ENCODE data around the gene MRFAP1.
"Not testable (repeated sequence)": the region's sequence is repeated elsewhere in the genome, so short reads cannot be mapped to it uniquely, and the experiment has no call there.

MRFAP1 gene

GRCh38 chr4:6672131-6672530 is 31.6 kb downstream of the MRFAP1 start:
- H3K4me1 ChIP-seq (ENCODE audit: control insufficient read depth, insufficient read depth, low read length): peaks cover 15% of the 10 kb centered on the region
- H3K36me3 ChIP-seq (ENCODE audit: control insufficient read depth, insufficient read depth, low read length): peaks cover 21% of the 10 kb centered on the region
- H3K27me3 ChIP-seq (ENCODE audit: control insufficient read depth, insufficient read depth, low read length): no peaks in the 10 kb centered on the region
- no peak overlapping the region for H3K9ac ChIP-seq (ENCODE audit: low read length)
- H3K4me3 ChIP-seq (ENCODE audit: low read depth, low read length): no peak overlapping the region
- no peaks in the 10 kb centered on the region; the same call in 1 of the 2 replicates for H3K9me3 ChIP-seq (ENCODE audit: control insufficient read depth, insufficient read depth, low read depth, low read length)
- H3K27ac ChIP-seq (ENCODE audit: low read depth, low read length): no peak overlapping the region

DNA sequence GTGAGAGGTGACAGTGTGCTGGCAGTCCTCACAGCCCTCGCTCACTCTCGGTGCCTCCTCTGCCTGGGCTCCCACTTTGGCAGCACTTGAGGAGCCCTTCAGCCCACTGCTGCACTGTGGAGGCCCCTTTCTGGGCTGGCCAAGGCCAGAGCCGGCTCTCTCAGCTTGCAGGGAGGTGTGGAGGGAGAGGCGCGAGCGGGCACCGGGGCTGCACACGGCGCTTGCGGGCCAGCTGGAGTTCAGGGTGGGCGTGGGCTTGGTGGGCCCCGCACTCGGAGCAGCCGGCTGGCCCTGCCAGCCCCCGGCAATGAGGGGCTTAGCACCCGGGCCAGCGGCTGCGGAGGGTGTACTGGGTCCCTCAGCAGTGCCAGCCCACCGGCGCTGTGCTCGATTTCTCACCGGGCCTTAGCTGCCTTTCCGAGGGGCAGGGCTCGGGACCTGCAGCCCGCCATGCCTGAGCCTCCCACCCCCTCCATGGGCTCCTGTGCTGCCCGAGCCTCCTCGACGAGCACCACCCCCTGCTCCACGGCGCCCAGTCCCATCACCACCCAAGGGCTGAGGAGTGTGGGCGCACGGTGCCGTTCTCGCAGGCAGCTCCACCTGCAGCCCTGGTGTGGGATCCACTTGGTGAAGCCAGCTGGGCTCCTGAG is 32.2 kb downstream of the MRFAP1 start:
- H3K36me3 ChIP-seq (ENCODE audit: control insufficient read depth, insufficient read depth, low read length): peaks cover 22% of the 10 kb centered on the region
- peak overlapping the region; percentile 68; the same call in 1 of the 2 replicates for H3K4me3 ChIP-seq (ENCODE audit: low read depth, low read length)
- not testable (repeated sequence) for H3K27ac ChIP-seq (ENCODE audit: low read depth, low read length)

DNA sequence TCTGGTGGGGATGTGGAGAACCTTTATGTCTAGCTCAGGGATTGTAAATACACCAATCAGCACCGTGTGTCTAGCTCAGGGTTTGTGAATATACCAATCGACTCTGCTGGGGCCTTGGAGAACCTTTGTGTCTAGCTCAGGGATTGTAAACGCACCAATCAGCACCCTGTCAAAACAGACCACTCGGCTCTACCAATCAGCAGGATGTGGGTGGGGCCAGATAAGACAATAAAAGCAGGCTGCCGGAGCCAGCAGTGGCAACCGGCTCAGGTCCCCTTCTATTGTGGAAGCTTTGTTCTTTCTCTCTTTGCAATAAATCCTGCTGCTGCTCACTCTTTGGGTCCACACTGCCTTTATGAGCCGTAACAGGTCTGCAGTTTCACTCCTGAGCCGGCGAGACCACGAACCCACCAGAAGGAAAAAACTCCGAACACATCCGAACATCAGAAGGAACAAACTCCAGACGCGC is 32.7 kb downstream of the MRFAP1 start:
- Histone ChIP-seq H3K4me3 (ENCODE audit: low read depth, low read length) (peak overlapping the region; percentile 68), H3K9ac (ENCODE audit: low read length) (peak overlapping the region; percentile 57), H3K36me3 (ENCODE audit: control insufficient read depth, insufficient read depth, low read length) (peaks cover 22% of the 10 kb centered on the region), H3K4me1 (ENCODE audit: control insufficient read depth, insufficient read depth, low read length) (peaks cover 15% of the 10 kb centered on the region)
- not testable (repeated sequence) for H3K9me3 ChIP-seq (ENCODE audit: control insufficient read depth, insufficient read depth, low read depth, low read length); H3K27me3 ChIP-seq (ENCODE audit: control insufficient read depth, insufficient read depth, low read length); H3K27ac ChIP-seq (ENCODE audit: low read depth, low read length)

More for the DNA sequence above, 32.2 kb downstream of the MRFAP1 start:
- H3K9ac ChIP-seq (ENCODE audit: low read length); H3K9me3 ChIP-seq (ENCODE audit: control insufficient read depth, insufficient read depth, low read depth, low read length); H3K27me3 ChIP-seq (ENCODE audit: control insufficient read depth, insufficient read depth, low read length): not testable (repeated sequence)
- peaks cover 15% of the 10 kb centered on the region for H3K4me1 ChIP-seq (ENCODE audit: control insufficient read depth, insufficient read depth, low read length)

DNA sequence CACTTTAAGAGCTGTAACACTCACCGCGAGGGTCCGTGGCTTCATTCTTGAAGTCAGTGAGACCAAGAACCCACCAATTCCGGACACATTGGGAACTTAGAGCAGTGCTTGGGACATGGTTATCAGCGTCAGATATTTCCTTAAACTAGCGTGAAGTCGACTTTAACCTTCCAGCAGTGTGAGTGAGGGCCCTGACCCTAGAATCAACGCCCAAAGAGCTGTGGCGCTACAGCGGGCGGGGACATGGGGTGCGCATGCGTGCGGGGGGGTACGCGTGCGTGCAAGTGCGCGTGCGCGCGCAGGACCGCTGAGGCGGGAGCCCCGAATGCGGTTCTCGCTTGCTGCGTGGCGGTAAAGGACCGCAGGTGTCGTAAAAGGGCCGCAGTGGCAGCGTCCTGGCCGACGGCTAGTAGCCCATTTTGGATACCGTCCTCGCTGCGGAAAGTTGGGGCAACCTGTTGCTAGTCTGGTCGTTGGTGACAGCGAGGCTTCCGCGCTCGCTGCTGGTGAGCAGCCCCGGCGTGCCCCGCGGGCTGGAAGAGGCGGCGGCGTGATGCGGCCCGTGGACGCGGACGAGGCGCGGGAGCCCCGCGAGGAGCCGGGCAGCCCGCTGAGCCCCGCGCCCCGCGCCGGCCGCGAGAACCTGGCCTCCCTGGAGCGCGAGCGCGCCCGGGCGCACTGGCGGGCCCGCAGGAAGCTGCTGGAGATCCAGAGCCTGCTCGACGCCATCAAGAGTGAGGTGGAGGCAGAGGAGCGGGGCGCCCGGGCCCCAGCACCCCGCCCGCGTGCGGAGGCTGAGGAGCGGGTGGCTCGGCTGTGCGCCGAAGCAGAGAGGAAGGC is 33.4 kb downstream of the MRFAP1 start:
- Histone ChIP-seq H3K9me3 (ENCODE audit: control insufficient read depth, insufficient read depth, low read depth, low read length) (no peaks in the 10 kb centered on the region; the same call in 1 of the 2 replicates), H3K4me1 (ENCODE audit: control insufficient read depth, insufficient read depth, low read length) (peaks cover 15% of the 10 kb centered on the region), H3K9ac (ENCODE audit: low read length) (peak overlapping the region; percentile 80), H3K36me3 (ENCODE audit: control insufficient read depth, insufficient read depth, low read length) (peaks cover 22% of the 10 kb centered on the region), H3K27ac (ENCODE audit: low read depth, low read length) (peak overlapping the region; percentile 20; the same call in 1 of the 2 replicates), H3K27me3 (ENCODE audit: control insufficient read depth, insufficient read depth, low read length) (no peaks in the 10 kb centered on the region), H3K4me3 (ENCODE audit: low read depth, low read length) (peak overlapping the region; percentile 68)

DNA sequence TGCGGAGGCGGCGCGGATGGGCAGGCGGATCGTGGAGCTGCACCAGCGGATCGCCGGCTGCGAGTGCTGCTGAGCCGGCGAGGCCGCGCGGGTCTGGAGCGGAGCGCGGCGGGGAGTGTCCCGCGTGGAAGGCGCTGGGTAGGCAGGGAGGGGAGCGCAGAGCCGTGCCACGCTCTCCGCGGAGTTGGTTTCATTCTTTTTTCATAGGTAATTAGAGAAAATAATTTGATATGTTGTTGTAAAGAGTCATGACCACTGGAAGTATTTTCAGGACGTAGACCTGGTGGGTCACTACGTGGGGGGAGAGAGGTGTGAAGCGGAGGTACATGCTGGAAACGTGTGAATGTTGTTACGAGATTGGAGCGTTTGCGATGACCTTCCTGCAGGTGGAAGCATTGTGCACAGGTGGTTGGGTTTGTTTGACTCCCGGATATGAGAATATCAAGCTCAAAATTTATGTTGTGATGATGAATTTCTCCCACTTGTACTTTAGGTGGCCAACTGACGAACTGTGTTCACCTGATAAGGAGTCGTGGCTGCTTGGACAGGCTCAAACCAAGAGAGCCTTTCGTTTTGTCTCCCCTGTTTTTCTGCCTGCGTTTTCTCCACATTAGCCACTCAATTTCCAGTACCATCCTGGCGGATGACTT is 34.1 kb downstream of the MRFAP1 start:
- H3K9me3 ChIP-seq (ENCODE audit: control insufficient read depth, insufficient read depth, low read depth, low read length): no peaks in the 10 kb centered on the region; the same call in 1 of the 2 replicates
- peak overlapping the region; percentile 80 for H3K9ac ChIP-seq (ENCODE audit: low read length)
- peak overlapping the region; percentile 20; the same call in 1 of the 2 replicates for H3K27ac ChIP-seq (ENCODE audit: low read depth, low read length)
- peak overlapping the region; percentile 68 for H3K4me3 ChIP-seq (ENCODE audit: low read depth, low read length)
- peaks cover 15% of the 10 kb centered on the region for H3K4me1 ChIP-seq (ENCODE audit: control insufficient read depth, insufficient read depth, low read length)
- H3K36me3 ChIP-seq (ENCODE audit: control insufficient read depth, insufficient read depth, low read length): peaks cover 22% of the 10 kb centered on the region
- H3K27me3 ChIP-seq (ENCODE audit: control insufficient read depth, insufficient read depth, low read length): no peaks in the 10 kb centered on the region

- Histone ChIP-seq H3K9me3 (ENCODE audit: control insufficient read depth, insufficient read depth, low read depth, low read length) (no peaks in the 10 kb centered on the region; the same call in 1 of the 2 replicates), H3K36me3 (ENCODE audit: control insufficient read depth, insufficient read depth, low read length) (peaks cover 22% of the 10 kb centered on the region), H3K4me1 (ENCODE audit: control insufficient read depth, insufficient read depth, low read length) (peaks cover 15% of the 10 kb centered on the region), H3K27me3 (ENCODE audit: control insufficient read depth, insufficient read depth, low read length) (no peaks in the 10 kb centered on the region), H3K9ac (ENCODE audit: low read length) (peak overlapping the region; percentile 18), H3K4me3 (ENCODE audit: low read depth, low read length) (peak overlapping the region; percentile 7; the same call in 1 of the 2 replicates), H3K27ac (ENCODE audit: low read depth, low read length) (no peak overlapping the region)
These were observed 36.5 kb downstream of the MRFAP1 start for GRCh38 chr4:6676722-6677558.

DNA sequence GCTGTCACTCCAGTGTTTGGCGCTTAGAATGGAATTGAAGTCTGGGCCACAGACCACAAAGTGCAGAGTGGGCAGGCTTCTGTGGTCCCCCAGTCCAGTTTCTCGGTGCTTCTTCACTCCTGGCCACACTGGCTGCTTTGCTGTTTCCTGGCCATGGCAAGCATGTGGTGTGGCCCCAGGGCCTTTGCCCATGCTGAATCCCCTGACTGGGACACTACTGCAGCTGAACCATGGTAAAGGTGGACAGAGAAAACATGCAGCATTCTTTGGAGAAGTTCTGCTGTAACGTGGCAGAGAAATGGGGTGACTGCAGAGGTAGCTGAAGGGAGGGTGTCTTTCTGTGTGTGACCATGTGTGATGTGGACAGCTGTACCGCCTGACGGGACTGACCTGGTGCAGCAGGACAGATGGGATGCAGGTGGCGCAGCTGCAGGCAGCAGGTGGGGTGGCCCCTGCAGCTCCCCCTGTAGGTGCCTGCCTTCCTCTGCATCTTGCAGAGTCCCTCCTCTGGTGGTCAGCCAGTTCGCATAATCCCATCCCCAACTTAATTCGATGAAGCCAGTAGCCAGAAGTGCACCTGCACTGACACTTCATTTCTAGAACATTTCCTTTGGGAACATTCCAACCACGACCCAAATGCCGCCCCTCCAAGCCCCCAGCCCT is 40.0 kb downstream of the MRFAP1 start:
- Histone ChIP-seq H3K36me3 (ENCODE audit: control insufficient read depth, insufficient read depth, low read length) (peaks cover 18% of the 10 kb centered on the region), H3K27me3 (ENCODE audit: control insufficient read depth, insufficient read depth, low read length) (no peaks in the 10 kb centered on the region), H3K4me1 (ENCODE audit: control insufficient read depth, insufficient read depth, low read length) (peaks cover 8% of the 10 kb centered on the region), H3K9ac (ENCODE audit: low read length) (no peak overlapping the region), H3K9me3 (ENCODE audit: control insufficient read depth, insufficient read depth, low read depth, low read length) (no peaks in the 10 kb centered on the region), H3K4me3 (ENCODE audit: low read depth, low read length) (no peak overlapping the region), H3K27ac (ENCODE audit: low read depth, low read length) (no peak overlapping the region)

GRCh38 chr4:6681191-6681590 is 40.7 kb downstream of the MRFAP1 start:
- Histone ChIP-seq H3K4me1 (ENCODE audit: control insufficient read depth, insufficient read depth, low read length) (0 out of 2 replicates have a peak, but pooled peaks cover 3% of the 10 kb centered on the region), H3K9ac (ENCODE audit: low read length) (no peak overlapping the region), H3K27ac (ENCODE audit: low read depth, low read length) (no peak overlapping the region)

GRCh38 chr4:6682862-6683590 is 42.5 kb downstream of the MRFAP1 start:
- no peak overlapping the region for H3K27ac ChIP-seq (ENCODE audit: low read depth, low read length)

More at GRCh38 chr4:6681191-6681590, 40.7 kb downstream of the MRFAP1 start:
- H3K9me3 ChIP-seq (ENCODE audit: control insufficient read depth, insufficient read depth, low read depth, low read length): no peaks in the 10 kb centered on the region
- H3K36me3 ChIP-seq (ENCODE audit: control insufficient read depth, insufficient read depth, low read length): peaks cover 11% of the 10 kb centered on the region
- H3K4me3 ChIP-seq (ENCODE audit: low read depth, low read length): no peak overlapping the region
- no peaks in the 10 kb centered on the region for H3K27me3 ChIP-seq (ENCODE audit: control insufficient read depth, insufficient read depth, low read length)

More at GRCh38 chr4:6682862-6683590, 42.5 kb downstream of the MRFAP1 start:
- H3K9me3 ChIP-seq (ENCODE audit: control insufficient read depth, insufficient read depth, low read depth, low read length): peaks cover 12% of the 10 kb centered on the region
- H3K36me3 ChIP-seq (ENCODE audit: control insufficient read depth, insufficient read depth, low read length): no peaks in the 10 kb centered on the region
- H3K27me3 ChIP-seq (ENCODE audit: control insufficient read depth, insufficient read depth, low read length): no peaks in the 10 kb centered on the region
- no peaks in the 10 kb centered on the region for H3K4me1 ChIP-seq (ENCODE audit: control insufficient read depth, insufficient read depth, low read length)
- H3K9ac ChIP-seq (ENCODE audit: low read length): no peak overlapping the region
- H3K4me3 ChIP-seq (ENCODE audit: low read depth, low read length): no peak overlapping the region
